ENCODE results near the gene NARS2.
"Not testable (repeated sequence)": the region's sequence is repeated elsewhere in the genome, so short reads cannot be mapped to it uniquely, and the experiment has no call there.

The NARS2 gene

GRCh38 chr11:78564490-78565467 lies 9.9 kb downstream of the NARS2 start:
- FAIRE-seq = peak; percentile 78

GRCh38 chr11:78564037-78564436 lies 10.6 kb downstream of the NARS2 start:
- FAIRE-seq = not testable (repeated sequence)

More at GRCh38 chr11:78564490-78565467, 9.9 kb downstream of the NARS2 start:
- no peak for TF ChIP-seq POLR2A (IDR thresholded peaks at IDR 0.05; ENCODE audit: low read depth, low read length)
- DNase-seq (ENCODE audit: insufficient read length, low spot score) = no peak

GRCh38 chr11:78563090-78563489 lies 11.6 kb downstream of the NARS2 start:
- FAIRE-seq; DNase-seq (ENCODE audit: insufficient read length, low spot score): not testable (repeated sequence)

More at GRCh38 chr11:78564037-78564436, 10.6 kb downstream of the NARS2 start:
- DNase-seq (ENCODE audit: insufficient read length, low spot score) = not testable (repeated sequence)

- peak; percentile 83 for FAIRE-seq
- DNase-seq (ENCODE audit: insufficient read length, low spot score) = peak; percentile 12
- TF ChIP-seq POLR2A (IDR thresholded peaks at IDR 0.05; ENCODE audit: low read depth, low read length) = no peak
These were observed 12.3 kb downstream of the NARS2 start for GRCh38 chr11:78562398-78562797.

- DNase-seq (ENCODE audit: insufficient read length, low spot score) (no peak), FAIRE-seq (peak; percentile 83)
- no peak for TF ChIP-seq POLR2A (IDR thresholded peaks at IDR 0.05; ENCODE audit: low read depth, low read length)
These were observed 13.7 kb downstream of the NARS2 start for GRCh38 chr11:78560826-78561484.

- DNase-seq (ENCODE audit: insufficient read length, low spot score) = no peak
- TF ChIP-seq POLR2A (IDR thresholded peaks at IDR 0.05; ENCODE audit: low read depth, low read length) = no peak
- FAIRE-seq = peak; percentile 82
These were observed 14.5 kb downstream of the NARS2 start for GRCh38 chr11:78560153-78560552.

GRCh38 chr11:78557236-78557635 lies 17.4 kb downstream of the NARS2 start:
- TF ChIP-seq POLR2A (IDR thresholded peaks at IDR 0.05; ENCODE audit: low read depth, low read length) = no peak
- no peak for DNase-seq (ENCODE audit: insufficient read length, low spot score)
- FAIRE-seq = no peak

GRCh38 chr11:78555592-78555991 lies 19.1 kb downstream of the NARS2 start:
- no peak for TF ChIP-seq POLR2A (IDR thresholded peaks at IDR 0.05; ENCODE audit: low read depth, low read length)
- FAIRE-seq (no peak), DNase-seq (ENCODE audit: insufficient read length, low spot score) (no peak)

GRCh38 chr11:78552881-78553280 lies 21.8 kb downstream of the NARS2 start:
- DNase-seq (ENCODE audit: insufficient read length, low spot score) (no peak), FAIRE-seq (no peak)
- TF ChIP-seq POLR2A (IDR thresholded peaks at IDR 0.05; ENCODE audit: low read depth, low read length) = no peak

- DNase-seq (ENCODE audit: insufficient read length, low spot score); FAIRE-seq: not testable (repeated sequence)
These were observed 22.5 kb downstream of the NARS2 start for GRCh38 chr11:78552139-78552538.

- TF ChIP-seq POLR2A (IDR thresholded peaks at IDR 0.05; ENCODE audit: low read depth, low read length) = no peak
- FAIRE-seq (no peak), DNase-seq (ENCODE audit: insufficient read length, low spot score) (no peak)
These were observed 23.6 kb downstream of the NARS2 start for GRCh38 chr11:78551066-78551465.

GRCh38 chr11:78549624-78550409 lies 24.8 kb downstream of the NARS2 start:
- no peak for DNase-seq (ENCODE audit: insufficient read length, low spot score)
- TF ChIP-seq POLR2A (IDR thresholded peaks at IDR 0.05; ENCODE audit: low read depth, low read length) = no peak
- FAIRE-seq = no peak

- no peak for TF ChIP-seq POLR2A (IDR thresholded peaks at IDR 0.05; ENCODE audit: low read depth, low read length)
- no peak for FAIRE-seq
- DNase-seq (ENCODE audit: insufficient read length, low spot score) = no peak
These were observed 25.6 kb downstream of the NARS2 start for GRCh38 chr11:78548911-78549590.

Measured in H54 (cell line).